HCT116 (cell line): ENCODE results near the gene SLC47A1. TPM values are rescaled to one million over a fixed set of nuclear protein-coding genes. Genes with fewer than 3 reads are reported as not detected.

Source experiments
- ATAC-seq: fragments of 200-7000 bp; cut with Tn5 transposase; 2 replicates; pipeline ENCODE4 v1.9.1; 2020; ENCODE audit warnings: mild to moderate bottlenecking, moderate library complexity
- BruUV-seq: library from RNA; stranded (reverse); fragments of 400-500 nt; replicated peaks from 2 replicates; lab custom pipeline; 2021; lab: Mats Ljungman, UMichigan
- CTCF ChIA-PET: fragments of 300-600 bp; sonication (Branson Sonifier 250); formaldehyde crosslinking; loops from one replicate; lab custom pipeline; 2021; ENCODE audit warnings: antibody characterized with exemption; lab: Charles Lee
- POLR2A ChIA-PET: fragments of 300-600, 350-600 bp; sonication (Branson Sonifier 250); formaldehyde crosslinking; loops from one replicate; lab custom pipeline; 2021; ENCODE audit warnings: antibody characterized with exemption; lab: Charles Lee
- RAD21 ChIA-PET, 2 experiments: fragments of 300-600 bp; sonication (Branson Sonifier 250); formaldehyde crosslinking; loops; one replicate each; lab custom pipeline; 2023; ENCODE audit warnings: low total read pairs in 2 of 2; ENCODE audit not compliant: uncharacterized antibody in 2 of 2, unreplicated experiment in 2 of 2, low non-redundant PET in 1 of 2; lab: Charles Lee
- DNase-seq: peaks from one replicate; pipeline ENCODE4 v3.0.0-alpha.2; 2010; ENCODE audit warnings: low read depth, low spot score
- H2AFZ ChIP-seq: fragments of 200-600 bp; shearing (Covaris generic), sonication (generic); 2 replicates; pipeline ENCODE4 v1.6.1; 2017; ENCODE audit warnings: low read depth, mixed run types, mixed read lengths, antibody characterized with exemption, low read length; ENCODE audit not compliant: poor library complexity, severe bottlenecking
- H3K27ac ChIP-seq: 2 replicates; pipeline ENCODE4 v1.5.1; 2012; ENCODE audit warnings: low read depth, low read length
- H3K27me3 ChIP-seq: fragments of 200-600 bp; sonication (generic); 2 replicates; pipeline ENCODE4 v1.6.1; 2016; ENCODE audit warnings: mixed run types, low read length, mixed read lengths; ENCODE audit not compliant: insufficient read depth
- H3K36me3 ChIP-seq, 2 experiments: fragments of 200-500 bp in 1 of 2; fragments of 200-600 bp in 1 of 2; sonication (Bioruptor generic) in 1 of 2; sonication (generic) in 1 of 2; 2 replicates each; pipeline versions ENCODE4 v1.5.1 to v1.6.1; 2014 to 2016; ENCODE audit warnings: low read length in 2 of 2, inconsistent platforms in 1 of 2, mixed read lengths in 1 of 2, mixed run types in 1 of 2; ENCODE audit not compliant: insufficient read depth in 2 of 2, control insufficient read depth in 1 of 2
- H3K4me1 ChIP-seq, 2 experiments: fragments of 200-600 bp in 1 of 2; sonication (generic) in 1 of 2; 2 replicates each; pipeline versions ENCODE4 v1.5.1 to v1.6.1; 2012 to 2017; ENCODE audit warnings: low read length in 2 of 2, inconsistent platforms in 1 of 2, mild to moderate bottlenecking in 1 of 2, mixed read lengths in 1 of 2, mixed run types in 1 of 2, moderate library complexity in 1 of 2; ENCODE audit not compliant: insufficient read depth in 2 of 2, control insufficient read depth in 1 of 2
- H3K4me2 ChIP-seq: fragments of 200-600 bp; sonication (generic); 2 replicates; pipeline ENCODE4 v1.6.1; 2017; ENCODE audit warnings: mixed run types, low read length, mixed read lengths
- H3K4me3 ChIP-seq, 2 experiments: fragments of 200-600 bp in 1 of 2; sonication (generic) in 1 of 2; replicated peaks in 1 of 2; 2 replicates each; pipeline ENCODE4 v1.5.1; 2011 to 2016; ENCODE audit warnings: low read length in 2 of 2, control low read depth in 1 of 2, low read depth in 1 of 2, mild to moderate bottlenecking in 1 of 2, mixed read lengths in 1 of 2, mixed run types in 1 of 2
- H3K79me2 ChIP-seq: fragments of 200-600 bp; sonication (generic); 2 replicates; pipeline ENCODE4 v1.6.1; 2017; ENCODE audit warnings: mild to moderate bottlenecking, mixed run types, low read length, moderate library complexity, mixed read lengths; ENCODE audit not compliant: insufficient read depth
- H3K9ac ChIP-seq: fragments of 200-600 bp; sonication (generic); 2 replicates; pipeline ENCODE4 v1.6.1; 2016; ENCODE audit warnings: low read length, mixed read lengths
- H3K9me2 ChIP-seq: fragments of 200-600 bp; sonication (generic), shearing (Covaris generic); 2 replicates; pipeline ENCODE4 v1.6.1; 2017; ENCODE audit warnings: mixed run types, mild to moderate bottlenecking, moderate library complexity; ENCODE audit not compliant: insufficient read depth
- H3K9me3 ChIP-seq, 2 experiments: fragments of 200-500 bp in 1 of 2; fragments of 200-600 bp in 1 of 2; sonication (Bioruptor generic) in 1 of 2; sonication (generic) in 1 of 2; 2 replicates each; pipeline ENCODE4 v1.6.1; 2014 to 2017; ENCODE audit warnings: low read length in 2 of 2, mixed read lengths in 2 of 2, inconsistent platforms in 1 of 2, low read depth in 1 of 2, mild to moderate bottlenecking in 1 of 2, mixed run types in 1 of 2, moderate library complexity in 1 of 2; ENCODE audit not compliant: control insufficient read depth in 1 of 2, insufficient read depth in 1 of 2
- H4K20me1 ChIP-seq: fragments of 200-600 bp; sonication (generic), shearing (Covaris generic); 2 replicates; pipeline ENCODE4 v1.6.1; 2017; ENCODE audit warnings: mixed run types, mild to moderate bottlenecking, moderate library complexity; ENCODE audit not compliant: insufficient read depth
- CBX3 ChIP-seq: IDR thresholded peaks from 2 replicates; pipeline ENCODE4 v1.6.1; 2012; ENCODE audit warnings: low read depth
- EGR1 ChIP-seq: IDR thresholded peaks from 2 replicates; pipeline ENCODE4 v1.6.1; 2012; ENCODE audit warnings: low read depth
- EZH2phosphoT487 ChIP-seq: fragments of 200-600 bp; IDR thresholded peaks from 2 replicates; pipeline ENCODE4 v1.6.1; 2018; ENCODE audit warnings: antibody characterized with exemption, borderline replicate concordance
- POLR2AphosphoS5 ChIP-seq: IDR thresholded peaks from 2 replicates; pipeline ENCODE4 v1.6.1; 2011; ENCODE audit warnings: mild to moderate bottlenecking, low read depth, low read length, moderate library complexity
- intact Hi-C: fragments of 100-400 bp; cut with micrococcal nuclease; formaldehyde crosslinking; loops from 2 replicates; pipeline ENCODE4 v1.10.0; 2022
- total RNA-seq: library from RNA; stranded (reverse); gene quantifications from one replicate; pipeline ENCODE4 v1.2.1, GENCODE V29; 2021; ENCODE audit not compliant: unreplicated experiment
- TF ChIP-seq, protein P1 (sequence below): IDR thresholded peaks from 2 replicates; pipeline ENCODE4 v1.6.1; 2012
- TF ChIP-seq, protein P2 (sequence below): IDR thresholded peaks from 2 replicates; pipeline ENCODE4 v1.6.1; 2011; ENCODE audit warnings: mild to moderate bottlenecking, low read length, moderate library complexity; ENCODE audit not compliant: insufficient replicate concordance; ENCODE audit errors: extremely low read depth

The SLC47A1 gene
- total RNA-seq, 1 experiment from 2014 or later, result 0.17 TPM

DNA sequence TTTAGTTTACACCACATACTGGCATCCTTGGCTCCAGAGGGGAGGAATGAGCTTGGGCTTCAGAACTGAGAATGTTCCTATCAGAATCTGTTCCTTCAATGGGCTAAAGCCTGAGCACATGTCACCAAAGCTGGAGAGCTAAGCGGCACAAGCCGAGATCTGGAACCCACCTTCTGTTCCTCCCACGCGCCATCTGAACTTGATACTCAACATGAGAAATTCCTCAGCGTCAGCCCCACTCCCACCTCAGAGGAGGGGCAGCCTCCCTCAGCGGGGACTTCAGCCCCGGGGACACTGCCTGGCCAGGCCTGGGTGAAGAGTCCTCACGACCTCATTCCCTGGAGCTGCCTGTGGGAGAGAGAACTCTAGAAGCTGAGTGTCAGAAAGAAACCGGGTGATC, 22.8 kb upstream of the SLC47A1 start:
- H3K27ac ChIP-seq, result no peak overlapping the region
- TF ChIP-seq EZH2phosphoT487 (no peak), POLR2AphosphoS5 (no peak), CBX3 (no peak), EGR1 (no peak)
- TF ChIP-seq, protein P1, sequence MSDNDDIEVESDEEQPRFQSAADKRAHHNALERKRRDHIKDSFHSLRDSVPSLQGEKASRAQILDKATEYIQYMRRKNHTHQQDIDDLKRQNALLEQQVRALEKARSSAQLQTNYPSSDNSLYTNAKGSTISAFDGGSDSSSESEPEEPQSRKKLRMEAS, result no peak
- TF ChIP-seq, protein P2, sequence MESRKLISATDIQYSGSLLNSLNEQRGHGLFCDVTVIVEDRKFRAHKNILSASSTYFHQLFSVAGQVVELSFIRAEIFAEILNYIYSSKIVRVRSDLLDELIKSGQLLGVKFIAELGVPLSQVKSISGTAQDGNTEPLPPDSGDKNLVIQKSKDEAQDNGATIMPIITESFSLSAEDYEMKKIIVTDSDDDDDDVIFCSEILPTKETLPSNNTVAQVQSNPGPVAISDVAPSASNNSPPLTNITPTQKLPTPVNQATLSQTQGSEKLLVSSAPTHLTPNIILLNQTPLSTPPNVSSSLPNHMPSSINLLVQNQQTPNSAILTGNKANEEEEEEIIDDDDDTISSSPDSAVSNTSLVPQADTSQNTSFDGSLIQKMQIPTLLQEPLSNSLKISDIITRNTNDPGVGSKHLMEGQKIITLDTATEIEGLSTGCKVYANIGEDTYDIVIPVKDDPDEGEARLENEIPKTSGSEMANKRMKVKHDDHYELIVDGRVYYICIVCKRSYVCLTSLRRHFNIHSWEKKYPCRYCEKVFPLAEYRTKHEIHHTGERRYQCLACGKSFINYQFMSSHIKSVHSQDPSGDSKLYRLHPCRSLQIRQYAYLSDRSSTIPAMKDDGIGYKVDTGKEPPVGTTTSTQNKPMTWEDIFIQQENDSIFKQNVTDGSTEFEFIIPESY, result no peak
- H2AFZ ChIP-seq, result no peak overlapping the region
- H3K4me3 ChIP-seq, result no peak overlapping the region
- no peaks in the 10 kb centered on the region for H3K79me2 ChIP-seq
- no peaks in the 10 kb centered on the region for H4K20me1 ChIP-seq
- no peaks in the 10 kb centered on the region for H3K36me3 ChIP-seq
- no peaks in the 10 kb centered on the region for H3K9me2 ChIP-seq
- no peak for DNase-seq
- H3K27me3 ChIP-seq, result no peaks in the 10 kb centered on the region
- ATAC-seq, result no peak
- no peak overlapping the region for H3K9ac ChIP-seq
- no peak overlapping the region for H3K4me2 ChIP-seq
- ChIA-PET POLR2A (no interaction called here), RAD21 (interaction anchor here in 1 of 2 experiments (0.5 kb wide), 1 partner anchor 136 kb away, joined by 3 read pairs; no protein-coding TSS in a partner anchor), CTCF (interaction anchor here (0.7 to 1.6 kb wide), 3 partner anchors 136 to 255 kb away, joined by 3 to 6 read pairs (median 4); no protein-coding TSS in a partner anchor)
- peaks cover 6 to 20% of the 10 kb centered on the region in 2 experiments; a peak in 3 of 4 replicates for H3K4me1 ChIP-seq
- BruUV-seq, result no TSS peak
- intact Hi-C loops, result no loop called here
- no peaks in the 10 kb centered on the region for H3K9me3 ChIP-seq
